HG02943 (cell line): ENCODE results near the gene ZBTB2.

Experiments
- ATAC-seq: cut with Tn5 transposase; IDR thresholded peaks from one replicate; pipeline ENCODE4 v1.9.1; 2021; ENCODE audit warnings: mild to moderate bottlenecking, low read depth, moderate library complexity; ENCODE audit not compliant: unreplicated experiment

Gene ZBTB2

GRCh38 chr6:151391471-151392413, at the start of gene ZBTB2:
Gene ZBTB2, minus strand, starts transcription at chr6:151391559. Its CDS starts 17,922 bp downstream, at chr6:151373637.
- no peak for ATAC-seq

- ATAC-seq = no peak
Measured at GRCh38 chr6:151440930-151441329, 49.6 kb upstream of the ZBTB2 start.

- ATAC-seq = no peak
Measured at GRCh38 chr6:151440498-151440897, 49.1 kb upstream of the ZBTB2 start.

- ATAC-seq = no peak
Measured at GRCh38 chr6:151437401-151437800, 46.0 kb upstream of the ZBTB2 start.

GRCh38 chr6:151436802-151437201, 45.4 kb upstream of the ZBTB2 start:
- no peak for ATAC-seq

- no peak for ATAC-seq
Measured at GRCh38 chr6:151436300-151436699, 44.9 kb upstream of the ZBTB2 start.

- no peak for ATAC-seq
Measured at GRCh38 chr6:151434369-151434768, 43.0 kb upstream of the ZBTB2 start.

GRCh38 chr6:151432651-151433050, 41.3 kb upstream of the ZBTB2 start:
- no peak for ATAC-seq

- ATAC-seq = no peak
Measured at GRCh38 chr6:151431337-151431736, 40.0 kb upstream of the ZBTB2 start.

GRCh38 chr6:151430886-151431285, 39.5 kb upstream of the ZBTB2 start:
- no peak for ATAC-seq

- ATAC-seq = no peak
Measured at GRCh38 chr6:151428093-151428735, 36.9 kb upstream of the ZBTB2 start.

GRCh38 chr6:151425561-151425960, 34.2 kb upstream of the ZBTB2 start:
- ATAC-seq = no peak

- ATAC-seq = no peak
Measured at GRCh38 chr6:151422981-151423380, 31.6 kb upstream of the ZBTB2 start.

- ATAC-seq = no peak
Measured at GRCh38 chr6:151417477-151417876, 26.1 kb upstream of the ZBTB2 start.

GRCh38 chr6:151414641-151415260, 23.4 kb upstream of the ZBTB2 start:
- no peak for ATAC-seq

GRCh38 chr6:151413372-151414145, 22.2 kb upstream of the ZBTB2 start:
- no peak for ATAC-seq

GRCh38 chr6:151412909-151413308, 21.6 kb upstream of the ZBTB2 start:
- no peak for ATAC-seq

GRCh38 chr6:151409679-151410078, 18.3 kb upstream of the ZBTB2 start:
- ATAC-seq = no peak

- ATAC-seq = peak; percentile 60
Measured at GRCh38 chr6:151409260-151409659, 17.9 kb upstream of the ZBTB2 start.

- ATAC-seq = peak; percentile 9
Measured at GRCh38 chr6:151408858-151409257, 17.5 kb upstream of the ZBTB2 start.

GRCh38 chr6:151403919-151404308, 12.6 kb upstream of the ZBTB2 start:
- no peak for ATAC-seq
